ENCODE data around the gene NUDT1.
"Not testable (repeated sequence)": the region's sequence is repeated elsewhere in the genome, so short reads cannot be mapped to it uniquely, and the experiment has no call there.

The NUDT1 gene

DNA sequence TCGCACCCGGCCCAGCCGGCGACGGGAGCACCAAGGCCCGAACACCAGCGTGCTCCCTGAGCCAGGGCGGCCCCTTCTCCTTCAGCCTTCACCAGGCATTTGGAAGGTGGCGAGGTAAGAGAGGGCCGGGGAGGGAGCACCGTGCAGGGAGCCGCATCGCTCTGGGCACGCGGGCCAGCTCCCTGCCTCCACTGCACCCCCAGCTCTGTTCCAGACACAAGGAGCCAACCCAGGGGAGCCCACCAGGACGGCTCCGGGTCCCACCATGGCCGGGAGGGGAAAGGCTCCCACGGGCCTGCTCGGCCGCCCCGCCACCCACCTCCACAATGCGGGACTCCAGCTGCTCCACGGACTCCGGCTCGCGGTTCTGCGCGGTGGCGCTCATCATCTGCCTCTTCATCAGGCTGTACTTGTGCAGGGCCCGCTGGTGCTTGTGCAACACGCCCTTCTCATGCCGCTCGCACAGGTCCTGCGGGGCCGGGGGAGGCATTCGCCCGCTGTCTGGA, 15.1 kb downstream of the NUDT1 start:
- no peak for DNase-seq (ENCODE audit: low read depth, low spot score)

DNA sequence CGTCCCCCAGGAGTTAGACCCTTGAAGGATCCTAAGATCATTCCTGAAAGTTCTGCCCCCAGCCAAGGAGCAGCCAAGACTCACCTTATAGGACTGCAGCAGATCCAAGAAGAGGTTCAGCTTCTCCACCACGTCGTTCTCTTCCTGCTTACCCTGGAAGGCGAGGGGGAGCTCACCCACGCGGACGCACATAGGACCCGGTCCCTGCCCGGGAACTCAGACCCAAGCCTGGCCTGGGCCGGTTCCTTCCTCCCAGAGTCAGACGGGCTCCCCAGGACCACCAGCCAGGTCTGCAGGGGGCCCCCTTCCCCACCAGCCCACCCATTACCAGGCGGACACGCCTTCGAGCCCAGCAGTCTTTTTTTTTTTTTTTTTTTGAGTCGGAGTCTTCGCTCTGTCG, 15.6 kb downstream of the NUDT1 start:
- no peak overlapping the region for H3K4me3 ChIP-seq (ENCODE audit: low read length)
- no peak for DNase-seq (ENCODE audit: low read depth, low spot score)

More for the DNA sequence above, 15.1 kb downstream of the NUDT1 start:
- no peak overlapping the region for H3K4me3 ChIP-seq (ENCODE audit: low read length)

DNA sequence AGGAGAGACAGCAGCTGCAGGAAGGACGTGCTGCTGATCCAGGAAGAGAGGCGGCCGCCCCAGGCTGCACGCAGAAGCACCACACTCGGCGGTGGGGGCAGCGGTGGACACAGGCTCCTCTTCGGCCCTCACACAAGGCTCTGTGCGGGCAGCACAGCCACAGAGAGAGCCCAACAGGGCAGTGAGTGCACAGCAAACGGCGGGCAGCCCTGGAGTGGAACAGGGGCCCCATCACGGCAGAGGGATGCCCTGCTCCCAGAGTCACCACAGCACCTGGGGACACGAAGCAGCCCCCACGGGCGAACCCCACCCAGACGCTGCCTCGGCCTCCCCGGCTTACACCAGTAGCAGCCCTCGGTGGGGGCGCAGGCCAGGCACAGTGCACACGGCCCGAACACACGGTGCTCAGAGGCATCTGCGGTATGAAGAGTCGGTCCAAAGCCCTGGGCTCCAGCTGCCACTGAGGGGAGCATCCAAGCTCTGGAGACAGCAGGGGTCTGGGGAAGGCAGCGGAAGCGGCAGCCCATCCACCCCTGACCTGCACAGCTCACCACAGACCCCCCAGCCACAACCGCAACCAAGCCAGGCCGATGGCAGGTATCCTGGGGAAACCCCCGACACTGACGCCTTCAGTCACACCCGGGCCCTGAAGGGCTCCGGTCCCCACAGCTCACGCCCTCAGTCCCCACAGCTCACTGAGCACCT, 16.8 kb downstream of the NUDT1 start:
- DNase-seq (ENCODE audit: low read depth, low spot score) = no peak
- H3K4me3 ChIP-seq (ENCODE audit: low read length) = no peak overlapping the region

DNA sequence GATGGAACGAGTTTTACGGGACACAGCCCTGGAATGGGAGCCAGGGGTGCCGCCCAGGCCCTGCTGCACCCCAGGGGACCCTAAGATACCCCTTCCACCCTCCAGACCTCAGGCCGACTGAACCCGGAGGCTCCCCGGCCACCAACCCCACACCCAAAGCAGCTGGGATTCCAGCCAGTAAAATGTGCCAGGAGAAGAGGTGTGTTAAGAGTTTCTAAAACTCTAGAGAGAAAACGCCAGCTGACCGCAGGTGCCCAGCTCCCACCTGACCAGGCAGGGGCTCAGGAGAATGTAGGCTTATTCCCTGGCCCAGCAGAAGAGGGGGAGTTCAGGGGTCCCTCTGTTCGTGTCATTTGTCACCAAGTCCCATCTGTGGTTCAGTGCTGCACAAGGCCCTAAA, 17.5 kb downstream of the NUDT1 start:
- H3K4me3 ChIP-seq (ENCODE audit: low read length) = no peak overlapping the region
- DNase-seq (ENCODE audit: low read depth, low spot score) = no peak

DNA sequence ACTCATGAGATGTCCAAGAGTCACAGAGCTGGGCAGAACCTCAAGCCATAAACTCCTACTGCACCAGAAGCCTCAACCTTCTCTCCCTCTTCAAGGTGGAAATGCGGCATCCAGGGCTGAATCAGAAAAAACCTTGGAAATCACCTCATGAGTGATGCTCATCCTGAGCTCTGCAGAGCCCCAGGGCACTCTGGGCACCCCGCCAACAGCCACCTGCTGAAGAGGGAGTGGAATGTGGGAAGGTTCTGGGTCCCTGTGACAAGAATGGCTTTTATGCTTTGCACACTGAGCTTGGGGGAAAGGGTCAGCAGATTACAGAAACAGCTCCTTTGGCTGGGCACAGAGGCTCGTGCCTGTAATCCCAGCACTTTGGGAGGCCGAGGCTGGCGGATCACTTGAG, 18.8 kb downstream of the NUDT1 start:
- H3K4me3 ChIP-seq (ENCODE audit: low read length) = no peak overlapping the region
- no peak for DNase-seq (ENCODE audit: low read depth, low spot score)

DNA sequence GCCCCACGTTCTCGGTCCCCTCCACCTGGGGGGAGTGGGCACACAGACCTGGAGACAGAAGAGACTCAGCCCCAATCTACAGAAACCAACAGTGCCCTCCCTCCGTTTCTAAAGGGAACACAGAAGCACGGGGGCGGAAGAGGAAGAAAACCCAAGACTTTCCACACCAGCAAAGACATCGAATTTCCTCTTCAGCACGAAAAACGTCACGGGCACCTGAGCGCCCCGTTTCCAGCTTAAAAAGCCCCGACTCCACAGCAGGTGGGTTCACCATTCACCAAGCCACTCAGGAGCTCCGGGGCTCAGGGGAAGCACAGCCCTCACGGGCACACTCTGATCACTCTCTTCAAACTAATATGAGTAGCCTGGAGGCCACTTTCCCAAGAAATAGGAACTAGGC, 19.6 kb downstream of the NUDT1 start:
- no peak for DNase-seq (ENCODE audit: low read depth, low spot score)
- no peak overlapping the region for H3K4me3 ChIP-seq (ENCODE audit: low read length)

DNA sequence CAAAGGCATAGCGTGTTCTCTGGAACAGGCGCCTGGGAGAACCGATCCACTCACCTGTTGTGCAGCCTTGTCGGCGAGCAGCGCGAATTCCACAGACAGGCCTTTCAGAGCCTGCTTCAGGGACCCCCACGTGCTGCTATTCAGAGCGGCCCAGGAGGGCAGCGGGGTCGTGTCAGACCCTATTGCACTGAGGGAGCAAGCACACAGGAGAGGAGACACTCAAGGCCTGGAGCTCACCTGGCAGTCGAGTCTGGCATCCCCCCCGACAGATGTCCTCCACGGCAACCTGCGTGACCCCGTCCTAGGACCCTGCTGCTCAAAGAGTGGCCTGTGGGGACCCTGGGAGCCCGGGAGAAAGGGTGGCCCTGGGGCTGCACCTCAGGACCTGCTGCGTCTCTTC, 21.1 kb downstream of the NUDT1 start:
- no peak for DNase-seq (ENCODE audit: low read depth, low spot score)
- no peak overlapping the region for H3K4me3 ChIP-seq (ENCODE audit: low read length)

DNA sequence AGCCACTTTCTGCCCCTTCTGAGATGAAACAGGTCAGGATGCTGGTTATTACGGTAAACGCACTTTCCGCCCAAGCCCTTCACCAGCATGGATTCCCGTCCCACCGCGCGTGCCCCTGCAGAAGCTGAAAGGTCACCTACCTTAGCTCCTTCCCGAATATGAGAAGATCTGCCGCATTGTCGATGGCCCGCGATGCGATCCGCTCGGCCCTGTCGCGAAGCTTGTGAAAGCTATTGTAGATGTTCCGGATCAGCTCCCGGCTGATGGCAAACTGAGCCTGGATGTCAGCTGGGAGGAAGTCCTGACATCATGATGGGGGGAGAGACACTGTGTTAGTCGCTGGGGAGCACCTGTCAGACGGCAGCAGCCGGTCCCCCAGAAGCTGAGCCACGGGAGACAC, 22.1 kb downstream of the NUDT1 start:
- H3K4me3 ChIP-seq (ENCODE audit: low read length) = no peak overlapping the region
- DNase-seq (ENCODE audit: low read depth, low spot score) = no peak

DNA sequence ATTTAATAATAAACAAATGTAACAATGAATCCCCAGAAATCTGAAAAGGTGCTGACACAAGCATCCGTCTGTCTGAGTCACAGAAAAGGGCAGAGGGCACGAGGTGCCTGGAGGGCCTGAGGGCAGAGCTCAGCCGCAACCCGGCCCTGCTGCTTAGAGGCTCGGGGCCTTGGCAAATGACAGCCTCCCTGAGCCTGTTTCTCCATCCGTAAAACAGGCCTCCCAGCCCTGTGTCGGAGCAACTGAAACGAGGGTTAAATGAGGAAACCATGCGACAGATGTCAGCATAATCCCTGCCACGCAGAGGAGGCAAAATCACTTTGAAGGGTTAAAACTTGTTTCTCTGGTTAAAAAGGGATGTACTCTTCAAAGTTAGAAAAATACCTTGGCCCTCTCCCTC, 24.9 kb downstream of the NUDT1 start:
- H3K4me3 ChIP-seq (ENCODE audit: low read length) = no peak overlapping the region
- no peak for DNase-seq (ENCODE audit: low read depth, low spot score)

DNA sequence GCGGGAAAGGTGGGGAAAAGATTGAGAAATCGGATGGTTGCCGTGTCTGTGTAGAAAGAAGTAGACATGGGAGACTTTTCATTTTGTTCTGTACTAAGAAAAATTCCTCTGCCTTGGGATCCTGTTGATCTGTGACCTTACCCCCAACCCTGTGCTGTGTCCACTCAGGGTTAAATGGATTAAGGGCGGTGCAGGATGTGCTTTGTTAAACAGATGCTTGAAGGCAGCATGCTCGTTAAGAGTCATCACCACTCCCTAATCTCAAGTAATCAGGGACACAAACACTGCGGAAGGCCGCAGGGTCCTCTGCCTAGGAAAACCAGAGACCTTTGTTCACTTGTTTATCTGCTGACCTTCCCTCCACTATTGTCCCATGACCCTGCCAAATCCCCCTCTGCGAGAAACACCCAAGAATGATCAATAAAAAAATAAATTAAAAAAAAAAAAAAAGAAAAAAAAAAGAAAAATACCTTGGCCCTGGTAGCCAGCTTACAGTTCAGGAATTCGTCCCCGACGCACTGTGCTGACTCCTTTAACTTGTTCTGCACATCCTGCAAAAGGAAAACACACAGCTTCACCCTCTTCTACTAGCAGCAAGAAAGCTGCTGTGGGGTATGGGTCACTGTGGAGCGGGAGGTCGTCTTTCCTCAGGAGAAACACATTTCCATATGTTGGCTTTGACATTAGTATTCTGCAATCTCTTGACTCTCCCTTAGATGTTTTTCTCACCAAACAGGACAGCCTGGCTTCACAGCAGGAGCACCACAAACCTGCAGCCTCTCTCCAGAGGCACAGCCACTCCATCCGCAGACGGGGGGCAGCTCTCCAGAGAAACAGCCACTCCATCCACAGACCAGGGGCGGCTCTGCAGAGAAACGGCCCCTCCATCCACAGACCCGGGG, 27.3 kb downstream of the NUDT1 start:
- not testable (repeated sequence) for H3K4me3 ChIP-seq (ENCODE audit: low read length); DNase-seq (ENCODE audit: low read depth, low spot score)

DNA sequence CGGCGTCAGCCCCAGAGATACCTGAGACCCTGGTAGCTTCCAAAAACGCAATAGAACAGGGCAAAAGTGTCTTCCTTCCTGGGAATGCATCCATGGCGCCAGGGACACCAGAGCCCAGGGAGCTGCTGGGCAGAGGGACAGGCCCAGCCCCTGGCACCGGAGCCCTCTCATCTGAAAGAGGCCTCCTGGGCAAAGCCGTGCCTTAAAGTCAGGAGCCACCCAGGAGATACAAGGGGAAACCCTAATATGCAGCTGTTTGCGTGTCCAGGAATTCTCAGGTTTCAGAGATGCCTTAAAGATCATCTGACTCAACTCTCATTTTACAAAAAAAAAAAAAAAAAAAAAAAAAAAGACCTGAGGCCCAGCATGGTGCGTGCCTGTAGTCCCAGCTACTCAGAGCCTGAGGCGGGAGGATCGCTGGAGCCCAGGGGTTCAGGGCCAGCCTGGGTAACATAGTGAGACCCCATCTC, 28.0 kb downstream of the NUDT1 start:
- no peak overlapping the region for H3K4me3 ChIP-seq (ENCODE audit: low read length)
- DNase-seq (ENCODE audit: low read depth, low spot score) = no peak

DNA sequence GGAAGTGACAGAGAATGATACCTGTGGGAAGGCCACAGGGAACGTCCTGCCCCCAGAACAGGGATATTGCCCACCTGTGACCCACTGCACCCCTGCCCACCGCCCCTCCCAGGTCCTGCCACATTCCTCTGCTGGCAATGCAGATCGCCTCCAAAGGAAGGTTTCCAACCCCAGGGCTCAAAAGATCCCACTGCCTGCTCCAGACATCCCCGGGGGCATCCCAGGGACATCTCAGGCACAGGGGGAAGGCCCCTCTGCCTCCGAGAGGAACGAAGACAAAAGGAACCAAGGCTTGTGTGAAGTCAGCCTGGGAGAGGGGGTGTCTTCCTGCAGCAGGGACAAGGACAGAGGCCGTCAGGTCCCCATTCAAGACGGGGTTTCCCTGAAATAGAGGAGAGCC, 28.5 kb downstream of the NUDT1 start:
- DNase-seq (ENCODE audit: low read depth, low spot score) = no peak
- no peak overlapping the region for H3K4me3 ChIP-seq (ENCODE audit: low read length)

DNA sequence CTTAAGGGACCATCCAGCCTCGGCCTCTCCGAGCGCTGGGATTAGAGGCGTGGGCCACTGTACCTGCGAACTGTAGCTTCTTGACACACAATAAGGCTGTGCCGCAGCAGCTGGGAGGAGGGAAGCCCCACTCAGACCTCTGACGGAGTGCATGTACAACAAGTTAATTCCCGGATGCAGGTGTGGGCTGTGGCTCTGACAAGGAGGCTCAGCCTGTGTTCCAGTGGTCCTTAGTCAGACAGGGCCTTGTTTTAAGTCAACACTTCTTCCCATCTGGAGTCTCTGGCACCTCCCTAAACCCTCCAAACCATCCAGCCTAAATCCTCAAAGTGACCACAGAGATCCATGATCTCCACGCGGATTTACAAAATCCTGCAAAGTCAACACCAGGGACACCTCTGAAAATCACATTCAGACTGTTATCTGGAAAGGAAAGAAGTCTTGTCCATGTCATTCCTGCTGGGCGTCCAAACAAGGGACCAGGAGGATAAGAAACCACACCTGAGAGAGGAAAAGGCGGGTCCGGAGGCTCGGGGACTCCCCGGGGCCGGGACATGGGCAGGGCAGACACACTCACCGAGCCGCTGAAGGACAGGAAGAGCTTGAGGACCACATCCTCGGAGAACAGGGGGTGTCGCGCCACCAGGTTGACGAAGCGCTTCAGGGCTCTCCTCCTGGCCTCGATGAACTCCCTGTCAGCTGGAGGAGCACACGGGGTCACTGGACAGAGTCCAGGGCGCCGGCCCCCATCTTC, 29.4 kb downstream of the NUDT1 start:
- no peak overlapping the region for H3K4me3 ChIP-seq (ENCODE audit: low read length)

DNA sequence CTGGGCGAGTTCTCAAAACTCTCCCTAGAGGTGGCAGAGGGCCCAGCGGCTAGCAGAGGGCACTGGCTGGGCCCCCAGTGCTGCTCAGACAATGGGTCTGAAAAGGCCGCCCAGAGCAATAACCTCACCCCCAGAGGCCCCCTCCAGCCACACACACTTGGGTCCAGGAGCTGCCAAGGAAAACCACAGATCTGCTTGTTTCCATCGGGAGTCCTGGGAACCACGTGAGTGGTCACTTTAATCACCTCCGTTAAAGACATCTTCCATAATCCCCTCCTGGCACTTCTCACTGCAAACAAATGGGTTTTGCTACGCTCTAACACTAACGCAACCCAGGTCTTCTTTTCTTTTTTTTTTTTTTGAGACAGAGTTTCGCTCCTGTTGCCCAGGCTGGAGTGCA, 30.0 kb downstream of the NUDT1 start:
- DNase-seq (ENCODE audit: low read depth, low spot score) = no peak
- H3K4me3 ChIP-seq (ENCODE audit: low read length) = no peak overlapping the region

More for the DNA sequence above, 29.4 kb downstream of the NUDT1 start:
- DNase-seq (ENCODE audit: low read depth, low spot score) = no peak

DNA sequence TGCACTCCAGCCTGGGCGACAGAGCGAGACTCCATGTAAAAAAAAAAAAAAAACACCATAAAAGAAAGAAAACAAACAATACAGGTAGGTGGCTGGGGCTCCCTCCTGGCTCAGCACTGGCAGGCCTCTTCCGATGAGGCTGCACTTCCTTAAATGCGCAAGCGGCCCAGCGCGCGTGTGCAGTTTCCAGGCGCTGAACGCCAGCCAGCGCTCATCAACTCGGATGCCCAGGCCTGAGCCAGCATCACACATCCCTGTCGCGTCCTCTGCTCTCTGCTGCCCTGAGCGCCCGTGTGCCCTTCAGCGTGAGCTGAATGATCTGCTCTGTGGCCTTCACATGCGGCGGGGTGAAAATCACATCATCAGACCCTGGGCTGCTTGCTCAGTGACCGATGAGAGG, 31.8 kb downstream of the NUDT1 start:
- H3K4me3 ChIP-seq (ENCODE audit: low read length) = no peak overlapping the region
- no peak for DNase-seq (ENCODE audit: low read depth, low spot score)

DNA sequence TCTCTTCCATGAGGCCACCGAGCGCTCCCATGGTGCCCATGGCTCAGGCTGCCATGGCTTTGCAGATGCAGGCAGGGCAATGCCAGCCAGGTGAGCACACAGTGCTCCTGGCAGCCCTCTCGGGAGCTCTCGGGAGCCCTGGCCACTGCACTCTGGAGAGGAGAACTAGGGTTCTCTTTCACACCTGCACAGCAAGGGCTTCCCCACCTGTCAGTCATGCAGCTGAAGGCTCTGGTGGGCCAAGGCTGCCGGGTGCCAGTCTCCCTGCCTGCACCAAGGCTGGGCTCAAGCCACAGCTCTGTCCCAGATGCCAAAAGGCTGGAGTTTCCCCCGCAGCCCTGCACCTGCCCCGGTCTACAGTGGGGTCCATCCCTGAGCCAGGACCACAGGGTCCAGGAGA, 32.6 kb downstream of the NUDT1 start:
- no peak for DNase-seq (ENCODE audit: low read depth, low spot score)
- H3K4me3 ChIP-seq (ENCODE audit: low read length) = no peak overlapping the region

DNA sequence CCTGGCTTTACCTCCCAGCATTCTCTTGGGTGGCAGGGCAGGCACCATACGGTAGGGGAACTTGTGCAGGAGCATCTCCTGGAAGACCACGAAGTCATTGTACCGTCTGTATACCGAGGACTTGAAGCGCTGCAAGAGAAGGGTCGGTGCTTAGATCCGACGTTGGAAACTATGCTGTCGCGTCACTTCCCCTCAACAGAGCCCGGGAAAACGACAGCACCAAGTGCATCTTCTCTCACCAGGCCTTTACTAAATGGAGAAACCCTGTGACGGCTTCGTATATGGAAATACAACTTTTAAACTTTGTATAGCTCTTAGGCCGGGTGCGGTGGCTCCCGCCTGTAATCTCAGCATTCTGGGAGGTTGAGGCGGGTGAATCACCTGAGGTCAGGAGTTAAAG, 33.1 kb downstream of the NUDT1 start:
- DNase-seq (ENCODE audit: low read depth, low spot score) = no peak
- H3K4me3 ChIP-seq (ENCODE audit: low read length) = no peak overlapping the region

DNA sequence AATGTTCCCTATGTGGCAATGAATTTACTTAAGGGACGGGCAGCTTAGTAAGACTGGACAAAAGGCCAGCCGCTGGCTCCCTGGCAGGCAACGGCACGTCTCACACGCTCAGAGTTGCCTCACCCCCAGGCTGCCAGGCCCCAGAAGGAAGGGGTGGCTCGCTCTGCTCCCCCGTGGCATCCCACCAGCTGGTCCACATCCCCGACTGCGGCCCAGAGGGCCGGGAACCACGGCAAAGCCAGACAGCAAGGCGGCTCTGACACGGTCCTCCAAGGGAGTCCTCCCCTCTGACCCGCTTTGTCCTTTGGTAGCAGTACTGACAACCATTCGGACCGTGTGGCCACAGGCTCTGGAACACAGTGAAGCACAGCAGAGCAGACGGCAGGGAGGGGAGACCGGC, 34.1 kb downstream of the NUDT1 start:
- H3K4me3 ChIP-seq (ENCODE audit: low read length) = no peak overlapping the region
- DNase-seq (ENCODE audit: low read depth, low spot score) = no peak

DNA sequence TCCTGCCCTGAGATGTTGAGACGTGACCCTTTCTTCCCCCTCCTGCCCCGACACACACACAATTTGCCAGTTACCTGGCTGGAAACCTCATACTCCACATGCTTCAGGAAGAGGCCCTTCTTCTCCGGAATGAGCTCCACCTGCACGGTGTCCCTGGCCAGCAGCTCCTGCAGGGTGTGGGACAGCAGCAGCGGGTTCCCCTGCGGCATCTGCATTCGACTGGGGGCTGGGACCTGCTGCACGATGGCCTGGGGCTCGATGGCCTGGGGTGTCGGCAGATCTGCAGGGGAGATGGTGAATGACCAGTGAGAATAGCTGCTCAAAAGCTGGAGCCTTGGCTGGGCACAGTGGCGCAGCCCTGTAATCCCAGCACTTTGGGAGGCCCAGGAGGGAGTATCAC, 36.0 kb downstream of the NUDT1 start:
- no peak overlapping the region for H3K4me3 ChIP-seq (ENCODE audit: low read length)
- no peak for DNase-seq (ENCODE audit: low read depth, low spot score)

DNA sequence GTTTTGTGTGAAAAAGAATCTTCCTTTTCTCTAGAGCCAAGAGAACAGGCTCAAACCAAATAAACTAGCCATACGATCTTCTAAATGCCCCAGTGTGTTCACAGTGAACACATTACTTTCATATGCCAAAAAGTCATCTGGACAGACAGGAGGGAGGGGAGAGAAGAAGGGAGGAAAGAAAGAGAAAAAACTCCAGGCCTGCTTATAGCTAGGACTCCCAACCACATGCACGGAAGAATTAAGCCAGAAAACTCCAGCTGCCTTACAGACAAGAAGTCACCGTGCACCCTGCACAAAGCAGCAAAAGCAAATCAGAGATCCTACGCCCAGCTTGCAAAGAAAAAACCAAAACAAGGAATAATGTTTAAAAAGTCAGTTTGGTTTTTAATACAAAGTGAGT, 37.9 kb downstream of the NUDT1 start:
- DNase-seq (ENCODE audit: low read depth, low spot score) = no peak
- no peak overlapping the region for H3K4me3 ChIP-seq (ENCODE audit: low read length)
